NCI-H1436 treated with DMSO at 0.1 percent for 48 hours (cell line): ENCODE measurements around the gene MYO5B.
"Not testable (repeated sequence)": the region's sequence is repeated elsewhere in the genome, so short reads cannot be mapped to it uniquely, and the experiment has no call there.

Experiments used
- DNase-seq: peaks from one replicate; lab custom pipeline; 2025; lab: John Stamatoyannopoulos, UW

Gene MYO5B

GRCh38 chr18:49853011-49853410 is 341.9 kb downstream of the MYO5B start:
- DNase-seq, result no peak

- no peak for DNase-seq
Measured at GRCh38 chr18:49851624-49852023, 343.3 kb downstream of the MYO5B start.

GRCh38 chr18:49850636-49851035 is 344.3 kb downstream of the MYO5B start:
- DNase-seq, result no peak

GRCh38 chr18:49849331-49850217 is 345.4 kb downstream of the MYO5B start:
- DNase-seq, result peak; percentile 55

- DNase-seq, result no peak
Measured at GRCh38 chr18:49848115-49848514, 346.8 kb downstream of the MYO5B start.

GRCh38 chr18:49847524-49847923 is 347.4 kb downstream of the MYO5B start:
- DNase-seq, result no peak

GRCh38 chr18:49846718-49847470 is 348.1 kb downstream of the MYO5B start:
- DNase-seq, result no peak

- DNase-seq, result no peak
Measured at GRCh38 chr18:49846361-49846662, 348.6 kb downstream of the MYO5B start.

GRCh38 chr18:49845629-49846360 is 349.2 kb downstream of the MYO5B start:
- DNase-seq, result no peak

GRCh38 chr18:49844903-49845302 is 350.0 kb downstream of the MYO5B start:
- no peak for DNase-seq

GRCh38 chr18:49843778-49844625 is 350.9 kb downstream of the MYO5B start:
- DNase-seq, result no peak

GRCh38 chr18:49843131-49843530 is 351.8 kb downstream of the MYO5B start:
- DNase-seq, result no peak

- DNase-seq, result no peak
Measured at GRCh38 chr18:49842656-49843055, 352.3 kb downstream of the MYO5B start.

GRCh38 chr18:49841236-49842217 is 353.4 kb downstream of the MYO5B start:
- no peak for DNase-seq

GRCh38 chr18:49839012-49839411 is 355.9 kb downstream of the MYO5B start:
- DNase-seq, result no peak

- no peak for DNase-seq
Measured at GRCh38 chr18:49838381-49838780, 356.6 kb downstream of the MYO5B start.

GRCh38 chr18:49837889-49838288 is 357.1 kb downstream of the MYO5B start:
- no peak for DNase-seq

- not testable (repeated sequence) for DNase-seq
Measured at GRCh38 chr18:49837316-49837835, 357.6 kb downstream of the MYO5B start.

GRCh38 chr18:49835405-49835804 is 359.5 kb downstream of the MYO5B start:
- no peak for DNase-seq

GRCh38 chr18:49834258-49834657 is 360.7 kb downstream of the MYO5B start:
- no peak for DNase-seq
